NCI-H1417 (cell line): ENCODE measurements around the gene KIF26B.

Experiments used
- DNase-seq, 3 experiments: peaks; one replicate each; lab custom pipeline; 2025; lab: John Stamatoyannopoulos, UW

KIF26B gene

GRCh38 chr1:245172829-245173228 is 18.0 kb downstream of the KIF26B start:
- DNase-seq = no peak

- DNase-seq = peak in 2 of 3 experiments; percentile 48 to 78
These were observed 18.8 kb downstream of the KIF26B start for GRCh38 chr1:245173446-245174211.

GRCh38 chr1:245177071-245177900 is 22.5 kb downstream of the KIF26B start:
- no peak for DNase-seq

GRCh38 chr1:245179706-245180105 is 24.9 kb downstream of the KIF26B start:
- DNase-seq = peak in 1 of 3 experiments; percentile 9

GRCh38 chr1:245180496-245181157 is 25.8 kb downstream of the KIF26B start:
- DNase-seq = no peak

GRCh38 chr1:245181158-245181517 is 26.4 kb downstream of the KIF26B start:
- DNase-seq = peak in 1 of 3 experiments; percentile 31

GRCh38 chr1:245182028-245182427 is 27.2 kb downstream of the KIF26B start:
- DNase-seq = no peak

- no peak for DNase-seq
These were observed 28.6 kb downstream of the KIF26B start for GRCh38 chr1:245183429-245183828.

- no peak for DNase-seq
These were observed 30.0 kb downstream of the KIF26B start for GRCh38 chr1:245184779-245185178.

- no peak for DNase-seq
These were observed 33.6 kb downstream of the KIF26B start for GRCh38 chr1:245188403-245188802.

GRCh38 chr1:245195398-245195797 is 40.6 kb downstream of the KIF26B start:
- no peak for DNase-seq

GRCh38 chr1:245197121-245197520 is 42.3 kb downstream of the KIF26B start:
- peak in 2 of 3 experiments; percentile 5 to 41 for DNase-seq

GRCh38 chr1:245197911-245198379 is 43.2 kb downstream of the KIF26B start:
- peak in 1 of 3 experiments; percentile 17 for DNase-seq

- no peak for DNase-seq
These were observed 44.1 kb downstream of the KIF26B start for GRCh38 chr1:245198748-245199516.

GRCh38 chr1:245200146-245200545 is 45.4 kb downstream of the KIF26B start:
- DNase-seq = no peak

GRCh38 chr1:245201201-245201600 is 46.4 kb downstream of the KIF26B start:
- DNase-seq = no peak

- DNase-seq = no peak
These were observed 47.0 kb downstream of the KIF26B start for GRCh38 chr1:245201827-245202226.

- DNase-seq = no peak
These were observed 50.6 kb downstream of the KIF26B start for GRCh38 chr1:245205396-245205795.

- no peak for DNase-seq
These were observed 51.1 kb downstream of the KIF26B start for GRCh38 chr1:245205864-245206263.

- no peak for DNase-seq
These were observed 52.4 kb downstream of the KIF26B start for GRCh38 chr1:245207056-245207638.

GRCh38 chr1:245207801-245208200 is 53.0 kb downstream of the KIF26B start:
- no peak for DNase-seq
